Breast epithelium (tissue), 4 donors: Measurements from ENCODE around the gene DSTYK. TPM values are rescaled to one million over a fixed set of nuclear protein-coding genes. Genes with fewer than 3 reads are reported as not detected.

Experiments used
- DNase-seq, 2 donors: peaks; one replicate each; pipeline ENCODE4 v3.0.0-alpha.2; 2019; ENCODE audit warnings: low spot score in 2 of 2
- H3K27ac ChIP-seq, 2 donors: fragments of 200-600 bp; sonication (generic) in 1 of 2; one replicate each; pipeline ENCODE4 v1.5.1; 2016 to 2019; ENCODE audit warnings: mild to moderate bottlenecking in 1 of 2
- H3K27me3 ChIP-seq, 2 donors: fragments of 200-600 bp; sonication (generic) in 1 of 2; one replicate each; pipeline versions ENCODE4 v1.5.1 to v1.6.0; 2017 to 2019; ENCODE audit warnings: control low read depth in 1 of 2, mild to moderate bottlenecking in 1 of 2
- H3K36me3 ChIP-seq: fragments of 200-600 bp; one replicate; pipeline ENCODE4 v1.5.1; 2019
- H3K4me1 ChIP-seq, 2 donors: fragments of 200-600 bp; sonication (generic); one replicate each; pipeline ENCODE4 v1.5.1; 2016 to 2019; ENCODE audit warnings: control low read depth in 1 of 2
- H3K4me3 ChIP-seq, 3 donors: fragments of 200-600 bp; sonication (generic); 1 replicate in 2 of 3; 2 replicates in 1 of 3; pipeline ENCODE4 v1.5.1; 2016 to 2019; ENCODE audit warnings: mild to moderate bottlenecking in 3 of 3, moderate library complexity in 2 of 3
- H3K9me3 ChIP-seq, 2 donors: fragments of 200-600 bp; sonication (generic) in 1 of 2; one replicate each; pipeline ENCODE4 v1.5.1; 2016 to 2019; ENCODE audit warnings: control low read depth in 1 of 2
- POLR2A ChIP-seq: fragments of 450-650 bp; IDR thresholded peaks from one replicate; pipeline ENCODE4 v1.6.1; 2016; ENCODE audit warnings: antibody characterized with exemption, mild to moderate bottlenecking, moderate library complexity
- POLR2AphosphoS5 ChIP-seq, 3 donors: sonication (generic); formaldehyde crosslinking; IDR thresholded peaks; one replicate each; pipeline ENCODE4 v1.6.1; 2017; ENCODE audit warnings: antibody characterized with exemption in 3 of 3
- intact Hi-C: fragments of 100-400 bp; cut with DNase I; formaldehyde crosslinking; loops from one replicate; pipeline ENCODE4 v1.15.1; 2023; ENCODE audit warnings: low total_unique reads
- total RNA-seq, 3 donors: library from RNA; depleted of rRNA; stranded (reverse); fragments of >200 nt; gene quantifications; one replicate each; pipeline ENCODE4 v1.1.0, GENCODE V29; 2016
- TF ChIP-seq, protein P1 (sequence below), 3 donors: fragments of 450-650 bp; IDR thresholded peaks; one replicate each; pipeline ENCODE4 v1.5.1; 2016 to 2017; ENCODE audit warnings: antibody characterized with exemption in 3 of 3, mild to moderate bottlenecking in 3 of 3, moderate library complexity in 3 of 3

DSTYK gene
- total RNA-seq, 3 donors from 2014 or later: 10.2 to 19.3 (median 12.5) TPM

DNA sequence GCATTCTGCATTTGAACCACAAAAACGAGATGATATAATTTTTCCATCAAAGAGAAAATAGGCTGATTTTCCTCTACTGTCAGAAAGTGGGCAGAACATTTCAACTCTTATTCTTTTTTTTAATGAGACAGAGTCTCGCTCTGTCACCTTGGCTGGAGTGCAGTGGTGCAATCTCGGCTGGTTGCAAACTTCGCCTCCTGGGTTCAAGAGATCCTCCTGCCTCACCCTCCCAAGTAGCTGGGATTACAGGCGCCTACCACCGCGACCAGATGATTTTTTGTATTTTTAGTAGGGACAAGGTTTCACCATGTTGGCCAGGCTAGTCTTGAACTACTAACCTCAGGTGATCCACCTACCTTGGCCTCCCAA is 11.6 kb downstream of the DSTYK start:
- intact Hi-C loops: no loop called here
- Histone ChIP-seq H3K27ac (no peak overlapping the region), H3K4me3 (no peak overlapping the region), H3K27me3 (no peaks in the 10 kb centered on the region), H3K4me1 (no peaks in the 10 kb centered on the region), H3K9me3 (no peaks in the 10 kb centered on the region), H3K36me3 (no peaks in the 10 kb centered on the region)
- no peak for DNase-seq
- no peak for TF ChIP-seq POLR2A
- no peak for TF ChIP-seq POLR2AphosphoS5 (IDR thresholded peaks at IDR 0.05)
- TF ChIP-seq, protein P1, sequence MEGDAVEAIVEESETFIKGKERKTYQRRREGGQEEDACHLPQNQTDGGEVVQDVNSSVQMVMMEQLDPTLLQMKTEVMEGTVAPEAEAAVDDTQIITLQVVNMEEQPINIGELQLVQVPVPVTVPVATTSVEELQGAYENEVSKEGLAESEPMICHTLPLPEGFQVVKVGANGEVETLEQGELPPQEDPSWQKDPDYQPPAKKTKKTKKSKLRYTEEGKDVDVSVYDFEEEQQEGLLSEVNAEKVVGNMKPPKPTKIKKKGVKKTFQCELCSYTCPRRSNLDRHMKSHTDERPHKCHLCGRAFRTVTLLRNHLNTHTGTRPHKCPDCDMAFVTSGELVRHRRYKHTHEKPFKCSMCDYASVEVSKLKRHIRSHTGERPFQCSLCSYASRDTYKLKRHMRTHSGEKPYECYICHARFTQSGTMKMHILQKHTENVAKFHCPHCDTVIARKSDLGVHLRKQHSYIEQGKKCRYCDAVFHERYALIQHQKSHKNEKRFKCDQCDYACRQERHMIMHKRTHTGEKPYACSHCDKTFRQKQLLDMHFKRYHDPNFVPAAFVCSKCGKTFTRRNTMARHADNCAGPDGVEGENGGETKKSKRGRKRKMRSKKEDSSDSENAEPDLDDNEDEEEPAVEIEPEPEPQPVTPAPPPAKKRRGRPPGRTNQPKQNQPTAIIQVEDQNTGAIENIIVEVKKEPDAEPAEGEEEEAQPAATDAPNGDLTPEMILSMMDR (IDR thresholded peaks at IDR 0.05): no peak

DNA sequence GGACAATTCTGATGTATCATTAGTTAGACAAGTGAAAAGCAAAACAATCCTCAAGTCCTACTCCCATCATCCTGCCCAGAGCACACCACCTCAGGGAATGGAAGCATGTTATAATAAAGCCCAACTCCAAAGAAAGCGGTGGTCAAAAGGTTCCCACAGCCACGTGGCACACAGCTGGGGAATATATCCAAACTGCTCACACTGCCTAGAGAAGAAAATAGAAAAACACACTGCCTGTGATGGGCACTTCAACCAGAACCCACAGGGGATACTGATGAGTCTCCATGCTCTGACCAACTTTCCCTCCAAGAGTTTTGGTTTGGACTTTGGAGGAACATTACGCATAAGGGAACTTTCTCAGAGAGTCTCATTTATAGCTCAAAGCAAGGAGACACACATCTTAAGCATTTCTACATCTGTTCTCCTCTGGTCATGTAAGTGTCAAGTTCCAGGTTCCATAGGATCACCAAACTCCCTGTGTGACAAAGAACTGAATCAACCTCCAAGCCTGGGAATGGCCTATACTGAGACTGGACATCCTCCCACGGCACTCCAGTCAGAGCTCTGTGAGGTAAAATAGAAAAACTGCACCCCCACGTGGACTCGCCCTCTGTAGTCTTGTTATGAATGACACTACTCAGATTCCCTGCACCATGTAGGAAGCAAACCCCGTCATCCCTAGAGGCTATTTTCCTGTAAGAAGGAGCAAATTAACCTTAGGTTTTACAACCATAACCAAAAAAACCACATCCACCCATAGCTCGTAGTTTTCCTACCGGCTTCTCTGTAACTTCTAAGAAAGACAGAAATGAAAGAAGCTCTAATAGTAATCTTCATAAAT is 12.2 kb downstream of the DSTYK start:
- H3K36me3 ChIP-seq: no peaks in the 10 kb centered on the region
- TF ChIP-seq POLR2A (no peak), POLR2AphosphoS5 (IDR thresholded peaks at IDR 0.05) (no peak)
- TF ChIP-seq, protein P1 (IDR thresholded peaks at IDR 0.05): no peak
- DNase-seq: no peak
- H3K27me3 ChIP-seq: no peaks in the 10 kb centered on the region
- H3K27ac ChIP-seq: no peak overlapping the region
- intact Hi-C loops: no loop called here
- no peaks in the 10 kb centered on the region for H3K9me3 ChIP-seq
- H3K4me3 ChIP-seq: no peak overlapping the region
- H3K4me1 ChIP-seq: no peaks in the 10 kb centered on the region

DNA sequence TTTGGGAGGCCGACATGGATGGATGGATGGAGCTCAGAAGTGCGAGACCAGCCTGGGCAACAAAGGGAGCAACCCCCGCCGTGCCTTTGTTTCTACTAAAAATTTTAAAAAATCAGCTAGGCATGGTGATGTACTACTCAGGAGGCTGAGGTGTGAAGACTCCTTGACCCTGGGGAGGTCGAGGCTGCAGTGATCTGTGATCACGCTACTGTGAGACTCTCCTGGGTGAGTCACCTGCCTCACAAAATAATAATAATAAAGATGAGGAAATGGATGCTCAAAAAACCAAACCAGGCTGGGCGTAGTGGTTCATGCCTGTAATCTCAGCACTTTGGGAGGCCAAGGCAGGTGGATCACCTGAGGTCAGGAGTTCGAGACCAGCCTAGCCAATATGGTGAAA is 19.2 kb downstream of the DSTYK start:
- no peaks in the 10 kb centered on the region for H3K9me3 ChIP-seq
- no peak for DNase-seq
- TF ChIP-seq POLR2A (no peak), POLR2AphosphoS5 (IDR thresholded peaks at IDR 0.05) (no peak)
- TF ChIP-seq, protein P1 (IDR thresholded peaks at IDR 0.05): no peak
- H3K27ac ChIP-seq: no peak overlapping the region
- H3K4me3 ChIP-seq: no peak overlapping the region
- intact Hi-C loops: no loop called here
- no peaks in the 10 kb centered on the region for H3K27me3 ChIP-seq
- H3K4me1 ChIP-seq: no peaks in the 10 kb centered on the region
- no peaks in the 10 kb centered on the region for H3K36me3 ChIP-seq

DNA sequence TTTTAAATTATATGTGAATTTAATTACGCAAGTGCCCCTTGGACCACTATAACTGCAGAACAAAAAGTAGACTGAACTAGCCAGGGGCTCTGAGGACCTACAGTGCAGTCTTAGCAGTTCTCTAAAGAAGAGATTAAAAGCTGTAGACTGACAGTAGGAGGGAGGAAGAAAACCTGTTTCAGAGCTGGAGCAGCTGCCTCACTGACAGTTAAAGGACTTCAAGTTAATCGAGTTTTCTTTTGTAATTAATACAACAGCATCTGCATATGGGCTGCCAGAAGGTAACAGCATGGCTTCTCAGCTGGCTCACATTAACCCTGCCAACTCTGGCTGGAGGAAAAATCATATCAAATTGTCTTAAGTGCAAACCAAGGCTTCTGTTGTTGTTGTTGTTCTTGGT is 19.9 kb downstream of the DSTYK start:
- H3K4me3 ChIP-seq: no peak overlapping the region
- TF ChIP-seq POLR2AphosphoS5 (IDR thresholded peaks at IDR 0.05) (no peak), POLR2A (no peak)
- TF ChIP-seq, protein P1 (IDR thresholded peaks at IDR 0.05): no peak
- no peaks in the 10 kb centered on the region for H3K4me1 ChIP-seq
- H3K9me3 ChIP-seq: no peaks in the 10 kb centered on the region
- DNase-seq: no peak
- no peak overlapping the region for H3K27ac ChIP-seq
- H3K27me3 ChIP-seq: no peaks in the 10 kb centered on the region
- intact Hi-C loops: no loop called here
- H3K36me3 ChIP-seq: no peaks in the 10 kb centered on the region

DNA sequence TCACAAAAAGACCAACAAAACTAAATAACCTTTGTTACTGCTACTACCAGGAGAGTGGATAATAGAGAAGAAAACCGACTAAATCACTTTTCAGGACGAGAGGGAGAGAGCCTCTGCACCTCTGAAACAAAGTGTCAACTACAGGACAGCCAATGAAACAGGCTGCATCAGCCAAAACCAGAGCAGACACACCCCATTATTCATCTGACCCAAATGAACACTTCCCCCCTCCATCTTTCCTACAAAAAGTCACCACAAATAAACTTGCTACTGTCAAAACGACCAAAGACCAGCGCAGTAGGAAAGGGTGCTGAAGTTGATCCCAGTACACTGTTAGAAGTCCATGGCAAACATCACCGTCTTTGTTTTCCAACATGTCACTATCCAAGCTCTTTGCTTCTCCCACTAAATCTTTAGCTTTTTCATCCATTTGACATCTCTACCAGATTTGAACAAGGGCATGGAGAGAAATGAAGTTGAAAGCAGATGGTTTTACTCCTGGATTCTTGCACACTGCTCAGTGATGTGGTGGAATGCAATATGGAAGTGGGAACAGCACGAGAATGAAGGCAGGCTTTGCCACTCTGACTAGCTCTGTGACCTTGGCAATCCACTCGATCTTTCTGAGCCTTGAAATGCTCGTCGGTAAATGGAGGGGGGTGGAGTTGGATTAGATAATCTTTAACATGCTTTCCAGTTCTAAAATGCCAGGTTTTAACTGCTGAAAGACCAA is 20.5 kb downstream of the DSTYK start:
- no peaks in the 10 kb centered on the region for H3K4me1 ChIP-seq
- H3K4me3 ChIP-seq: no peak overlapping the region
- TF ChIP-seq POLR2AphosphoS5 (IDR thresholded peaks at IDR 0.05) (no peak), POLR2A (no peak)
- TF ChIP-seq, protein P1 (IDR thresholded peaks at IDR 0.05): no peak
- intact Hi-C loops: no loop called here
- no peak overlapping the region for H3K27ac ChIP-seq
- no peaks in the 10 kb centered on the region for H3K27me3 ChIP-seq
- DNase-seq: no peak
- H3K36me3 ChIP-seq: no peaks in the 10 kb centered on the region
- no peaks in the 10 kb centered on the region for H3K9me3 ChIP-seq
